HCT116 (cell line): ENCODE measurements around the gene TMEM243. TPM values are rescaled to one million over a fixed set of nuclear protein-coding genes. Genes with fewer than 3 reads are reported as not detected.

Experiments used
- ATAC-seq: fragments of 200-7000 bp; cut with Tn5 transposase; 2 replicates; pipeline ENCODE4 v1.9.1; 2020; ENCODE audit warnings: mild to moderate bottlenecking, moderate library complexity
- BruUV-seq: library from RNA; stranded (reverse); fragments of 400-500 nt; replicated peaks from 2 replicates; lab custom pipeline; 2021; lab: Mats Ljungman, UMichigan
- CTCF ChIA-PET: fragments of 300-600 bp; sonication (Branson Sonifier 250); formaldehyde crosslinking; loops from one replicate; lab custom pipeline; 2021; ENCODE audit warnings: antibody characterized with exemption; lab: Charles Lee
- POLR2A ChIA-PET: fragments of 300-600, 350-600 bp; sonication (Branson Sonifier 250); formaldehyde crosslinking; loops from one replicate; lab custom pipeline; 2021; ENCODE audit warnings: antibody characterized with exemption; lab: Charles Lee
- RAD21 ChIA-PET, 2 experiments: fragments of 300-600 bp; sonication (Branson Sonifier 250); formaldehyde crosslinking; loops; one replicate each; lab custom pipeline; 2023; ENCODE audit warnings: low total read pairs in 2 of 2; ENCODE audit not compliant: uncharacterized antibody in 2 of 2, unreplicated experiment in 2 of 2, low non-redundant PET in 1 of 2; lab: Charles Lee
- DNase-seq: peaks from one replicate; pipeline ENCODE4 v3.0.0-alpha.2; 2010; ENCODE audit warnings: low read depth, low spot score
- H2AFZ ChIP-seq: fragments of 200-600 bp; shearing (Covaris generic), sonication (generic); 2 replicates; pipeline ENCODE4 v1.6.1; 2017; ENCODE audit warnings: low read depth, mixed run types, mixed read lengths, antibody characterized with exemption, low read length; ENCODE audit not compliant: poor library complexity, severe bottlenecking
- H3K27ac ChIP-seq: 2 replicates; pipeline ENCODE4 v1.5.1; 2012; ENCODE audit warnings: low read depth, low read length
- H3K27me3 ChIP-seq: fragments of 200-600 bp; sonication (generic); 2 replicates; pipeline ENCODE4 v1.6.1; 2016; ENCODE audit warnings: mixed run types, low read length, mixed read lengths; ENCODE audit not compliant: insufficient read depth
- H3K36me3 ChIP-seq, 2 experiments: fragments of 200-500 bp in 1 of 2; fragments of 200-600 bp in 1 of 2; sonication (Bioruptor generic) in 1 of 2; sonication (generic) in 1 of 2; 2 replicates each; pipeline versions ENCODE4 v1.5.1 to v1.6.1; 2014 to 2016; ENCODE audit warnings: low read length in 2 of 2, inconsistent platforms in 1 of 2, mixed read lengths in 1 of 2, mixed run types in 1 of 2; ENCODE audit not compliant: insufficient read depth in 2 of 2, control insufficient read depth in 1 of 2
- H3K4me1 ChIP-seq, 2 experiments: fragments of 200-600 bp in 1 of 2; sonication (generic) in 1 of 2; 2 replicates each; pipeline versions ENCODE4 v1.5.1 to v1.6.1; 2012 to 2017; ENCODE audit warnings: low read length in 2 of 2, inconsistent platforms in 1 of 2, mild to moderate bottlenecking in 1 of 2, mixed read lengths in 1 of 2, mixed run types in 1 of 2, moderate library complexity in 1 of 2; ENCODE audit not compliant: insufficient read depth in 2 of 2, control insufficient read depth in 1 of 2
- H3K4me2 ChIP-seq: fragments of 200-600 bp; sonication (generic); 2 replicates; pipeline ENCODE4 v1.6.1; 2017; ENCODE audit warnings: mixed run types, low read length, mixed read lengths
- H3K4me3 ChIP-seq, 2 experiments: fragments of 200-600 bp in 1 of 2; sonication (generic) in 1 of 2; replicated peaks in 1 of 2; 2 replicates each; pipeline ENCODE4 v1.5.1; 2011 to 2016; ENCODE audit warnings: low read length in 2 of 2, control low read depth in 1 of 2, low read depth in 1 of 2, mild to moderate bottlenecking in 1 of 2, mixed read lengths in 1 of 2, mixed run types in 1 of 2
- H3K79me2 ChIP-seq: fragments of 200-600 bp; sonication (generic); 2 replicates; pipeline ENCODE4 v1.6.1; 2017; ENCODE audit warnings: mild to moderate bottlenecking, mixed run types, low read length, moderate library complexity, mixed read lengths; ENCODE audit not compliant: insufficient read depth
- H3K9ac ChIP-seq: fragments of 200-600 bp; sonication (generic); 2 replicates; pipeline ENCODE4 v1.6.1; 2016; ENCODE audit warnings: low read length, mixed read lengths
- H3K9me2 ChIP-seq: fragments of 200-600 bp; sonication (generic), shearing (Covaris generic); 2 replicates; pipeline ENCODE4 v1.6.1; 2017; ENCODE audit warnings: mixed run types, mild to moderate bottlenecking, moderate library complexity; ENCODE audit not compliant: insufficient read depth
- H3K9me3 ChIP-seq, 2 experiments: fragments of 200-500 bp in 1 of 2; fragments of 200-600 bp in 1 of 2; sonication (Bioruptor generic) in 1 of 2; sonication (generic) in 1 of 2; 2 replicates each; pipeline ENCODE4 v1.6.1; 2014 to 2017; ENCODE audit warnings: low read length in 2 of 2, mixed read lengths in 2 of 2, inconsistent platforms in 1 of 2, low read depth in 1 of 2, mild to moderate bottlenecking in 1 of 2, mixed run types in 1 of 2, moderate library complexity in 1 of 2; ENCODE audit not compliant: control insufficient read depth in 1 of 2, insufficient read depth in 1 of 2
- H4K20me1 ChIP-seq: fragments of 200-600 bp; sonication (generic), shearing (Covaris generic); 2 replicates; pipeline ENCODE4 v1.6.1; 2017; ENCODE audit warnings: mixed run types, mild to moderate bottlenecking, moderate library complexity; ENCODE audit not compliant: insufficient read depth
- ATF3 ChIP-seq: IDR thresholded peaks from 2 replicates; pipeline ENCODE4 v1.6.1; 2012
- CBX3 ChIP-seq: IDR thresholded peaks from 2 replicates; pipeline ENCODE4 v1.6.1; 2012; ENCODE audit warnings: low read depth
- CTCF ChIP-seq, 3 experiments: fragments of 200-600 bp in 1 of 3; sonication (generic) in 1 of 3; IDR thresholded peaks in 2 of 3; conservative IDR thresholded peaks in 1 of 3; 2 replicates each; pipeline ENCODE4 v1.5.1; 2012 to 2017; ENCODE audit warnings: low read depth in 2 of 3, low read length in 2 of 3, antibody characterized with exemption in 1 of 3, borderline replicate concordance in 1 of 3, control low read depth in 1 of 3, mild to moderate bottlenecking in 1 of 3, mixed read lengths in 1 of 3, mixed run types in 1 of 3, moderate library complexity in 1 of 3; ENCODE audit not compliant: insufficient read depth in 1 of 3
- EGR1 ChIP-seq: IDR thresholded peaks from 2 replicates; pipeline ENCODE4 v1.6.1; 2012; ENCODE audit warnings: low read depth
- ELF1 ChIP-seq: IDR thresholded peaks from 2 replicates; pipeline ENCODE4 v1.6.1; 2012; ENCODE audit warnings: low read depth, borderline replicate concordance
- FOSL1 ChIP-seq: IDR thresholded peaks from 2 replicates; pipeline ENCODE4 v1.6.1; 2012; ENCODE audit warnings: low read depth
- JUND ChIP-seq: IDR thresholded peaks from 2 replicates; pipeline ENCODE4 v1.6.1; 2012
- POLR2A ChIP-seq: IDR thresholded peaks from 2 replicates; pipeline ENCODE4 v1.7.0; 2011; ENCODE audit warnings: borderline replicate concordance; ENCODE audit not compliant: insufficient read depth, insufficient read length; ENCODE audit errors: extremely low read depth
- POLR2AphosphoS5 ChIP-seq: IDR thresholded peaks from 2 replicates; pipeline ENCODE4 v1.6.1; 2011; ENCODE audit warnings: mild to moderate bottlenecking, low read depth, low read length, moderate library complexity
- RAD21 ChIP-seq: IDR thresholded peaks from 2 replicates; pipeline ENCODE4 v1.6.1; 2012; ENCODE audit warnings: low read depth, mild to moderate bottlenecking
- SIN3A ChIP-seq: IDR thresholded peaks from 2 replicates; pipeline ENCODE4 v1.6.1; 2012; ENCODE audit warnings: low read depth
- SP1 ChIP-seq: IDR thresholded peaks from 2 replicates; pipeline ENCODE4 v1.6.1; 2012; ENCODE audit warnings: low read depth
- TCF7L2 ChIP-seq: IDR thresholded peaks from 2 replicates; pipeline ENCODE4 v1.7.0; 2011; ENCODE audit warnings: borderline replicate concordance, inconsistent platforms; ENCODE audit not compliant: insufficient read depth, insufficient read length; ENCODE audit errors: extremely low read depth
- ZBTB33 ChIP-seq: IDR thresholded peaks from 2 replicates; pipeline ENCODE4 v1.6.1; 2011; ENCODE audit warnings: mild to moderate bottlenecking, low read length, moderate library complexity; ENCODE audit not compliant: insufficient replicate concordance; ENCODE audit errors: extremely low read depth
- ZNF274 ChIP-seq: fragments of 200-500 bp; sonication (Bioruptor generic); IDR thresholded peaks from 2 replicates; pipeline ENCODE4 v1.6.1; 2014; ENCODE audit warnings: mild to moderate bottlenecking, low read depth, low read length, inconsistent platforms
- intact Hi-C: fragments of 100-400 bp; cut with micrococcal nuclease; formaldehyde crosslinking; loops from 2 replicates; pipeline ENCODE4 v1.10.0; 2022
- total RNA-seq: library from RNA; stranded (reverse); gene quantifications from one replicate; pipeline ENCODE4 v1.2.1, GENCODE V29; 2021; ENCODE audit not compliant: unreplicated experiment
- TF ChIP-seq, protein P1 (sequence below): IDR thresholded peaks from 2 replicates; pipeline ENCODE4 v1.6.1; 2012

TMEM243 gene
- total RNA-seq, 1 experiment from 2014 or later: 23.3 TPM

- Histone ChIP-seq H3K9me3 (no peaks in the 10 kb centered on the region), H2AFZ (no peak overlapping the region), H3K79me2 (peaks cover 59% of the 10 kb centered on the region), H4K20me1 (no peaks in the 10 kb centered on the region), H3K36me3 (peaks cover 30 to 38% of the 10 kb centered on the region in 2 experiments; a peak in 3 of 4 replicates), H3K27me3 (no peaks in the 10 kb centered on the region), H3K4me3 (no peak overlapping the region), H3K4me2 (no peak overlapping the region), H3K4me1 (no peaks in the 10 kb centered on the region), H3K9ac (no peak overlapping the region), H3K9me2 (no peaks in the 10 kb centered on the region), H3K27ac (no peak overlapping the region)
- CTCF ChIA-PET: no interaction called here
- TF ChIP-seq SP1 (no peak), POLR2AphosphoS5 (0 out of 2 replicates have a peak, but pooled peaks have one; percentile 19)
- DNase-seq: no peak
- POLR2A ChIA-PET: interaction anchor here (2.0 kb wide), 1 partner anchor 21 kb away, joined by 6 read pairs; the partner anchor contains the start of gene TMEM243
- intact Hi-C loops: no loop called here
- BruUV-seq: no TSS peak
- RAD21 ChIA-PET: interaction anchor here in 1 of 2 experiments (0.6 kb wide), 1 partner anchor 18 kb away, joined by 4 read pairs; no protein-coding TSS in a partner anchor
- no peak for ATAC-seq
Observed at GRCh38 chr7:87199241-87199640, 20.3 kb downstream of the TMEM243 start.

GRCh38 chr7:87193912-87194311 lies 25.6 kb downstream of the TMEM243 start:
- ChIA-PET CTCF (no interaction called here), RAD21 (no interaction called here), POLR2A (no interaction called here)
- peaks cover 11% of the 10 kb centered on the region for H3K79me2 ChIP-seq
- H3K4me1 ChIP-seq: no peaks in the 10 kb centered on the region
- H3K9me3 ChIP-seq: no peaks in the 10 kb centered on the region
- no TSS peak for BruUV-seq
- no peaks in the 10 kb centered on the region for H4K20me1 ChIP-seq
- H3K27ac ChIP-seq: no peak overlapping the region
- intact Hi-C loops: no loop called here
- no peak overlapping the region for H3K4me3 ChIP-seq
- no peak overlapping the region for H3K9ac ChIP-seq
- DNase-seq (no peak), ATAC-seq (no peak)
- H2AFZ ChIP-seq: no peak overlapping the region
- H3K36me3 ChIP-seq: peaks cover 37 to 75% of the 10 kb centered on the region in 2 experiments
- H3K4me2 ChIP-seq: no peak overlapping the region
- H3K9me2 ChIP-seq: no peaks in the 10 kb centered on the region
- no peaks in the 10 kb centered on the region for H3K27me3 ChIP-seq
- TF ChIP-seq EGR1: no peak
- TF ChIP-seq CBX3: no peak
- no peak for TF ChIP-seq POLR2A
- TF ChIP-seq TCF7L2: no peak
- no peak for TF ChIP-seq FOSL1
- no peak for TF ChIP-seq SIN3A
- TF ChIP-seq ZBTB33: no peak
- no peak for TF ChIP-seq CTCF (IDR thresholded peaks at IDR 0.05 in 2 of 3, conservative IDR thresholded peaks at IDR 0.05 in 1 of 3; ENCODE audit: borderline replicate concordance in 1 of 3, insufficient read depth in 1 of 3, low read depth in 2 of 3, low read length in 2 of 3)
- no peak for TF ChIP-seq ELF1
- TF ChIP-seq POLR2AphosphoS5: no peak
- TF ChIP-seq SP1: no peak
- TF ChIP-seq, protein P1, sequence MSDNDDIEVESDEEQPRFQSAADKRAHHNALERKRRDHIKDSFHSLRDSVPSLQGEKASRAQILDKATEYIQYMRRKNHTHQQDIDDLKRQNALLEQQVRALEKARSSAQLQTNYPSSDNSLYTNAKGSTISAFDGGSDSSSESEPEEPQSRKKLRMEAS: no peak
- no peak for TF ChIP-seq RAD21
- TF ChIP-seq ATF3: no peak
- TF ChIP-seq ZNF274: no peak
- TF ChIP-seq JUND: no peak
